ENCODE data around the gene C5orf63.

Gene C5orf63

DNA sequence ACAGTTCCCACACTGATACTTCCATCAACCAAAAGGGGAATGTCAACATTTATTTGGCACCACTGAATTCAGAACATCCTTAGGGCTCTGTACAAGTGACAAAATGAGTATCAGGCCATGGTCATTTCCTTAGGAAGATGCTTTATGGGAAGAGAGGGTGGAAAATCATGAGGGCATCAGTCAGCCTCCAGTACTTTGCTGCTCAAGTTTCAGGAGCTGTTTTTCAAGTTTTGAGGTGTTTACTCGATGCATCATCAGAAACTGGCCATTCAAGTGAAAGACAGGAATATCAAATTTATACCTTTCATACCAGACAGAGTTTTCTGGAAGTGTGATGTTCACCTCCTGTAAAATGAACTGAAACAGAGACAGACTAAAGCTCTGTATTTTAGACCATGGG, 21.7 kb downstream of the C5orf63 start:
- Mint-ChIP-seq H3K27me3 (ENCODE audit: low read depth) (no peaks in the 10 kb centered on the region), H3K27ac (no peak overlapping the region), H3K9me3 (peaks cover 7% of the 10 kb centered on the region), H3K4me3 (no peak overlapping the region), H3K4me1 (no peaks in the 10 kb centered on the region), H3K36me3 (ENCODE audit: low read depth) (no peaks in the 10 kb centered on the region)
- TF ChIP-seq CTCF (IDR thresholded peaks at IDR 0.05; ENCODE audit: unreplicated experiment in 3 of 3), result no peak

- H3K9me3 Mint-ChIP-seq, result no peaks in the 10 kb centered on the region
- H3K4me3 Mint-ChIP-seq, result no peak overlapping the region
- TF ChIP-seq CTCF (IDR thresholded peaks at IDR 0.05; ENCODE audit: unreplicated experiment in 3 of 3), result no peak
- no peaks in the 10 kb centered on the region for H3K36me3 Mint-ChIP-seq (ENCODE audit: low read depth)
- no peaks in the 10 kb centered on the region for H3K27me3 Mint-ChIP-seq (ENCODE audit: low read depth)
- H3K4me1 Mint-ChIP-seq, result no peaks in the 10 kb centered on the region
- no peak overlapping the region for H3K27ac Mint-ChIP-seq
These were observed 26.8 kb downstream of the C5orf63 start for GRCh38 chr5:127046343-127047072.

DNA sequence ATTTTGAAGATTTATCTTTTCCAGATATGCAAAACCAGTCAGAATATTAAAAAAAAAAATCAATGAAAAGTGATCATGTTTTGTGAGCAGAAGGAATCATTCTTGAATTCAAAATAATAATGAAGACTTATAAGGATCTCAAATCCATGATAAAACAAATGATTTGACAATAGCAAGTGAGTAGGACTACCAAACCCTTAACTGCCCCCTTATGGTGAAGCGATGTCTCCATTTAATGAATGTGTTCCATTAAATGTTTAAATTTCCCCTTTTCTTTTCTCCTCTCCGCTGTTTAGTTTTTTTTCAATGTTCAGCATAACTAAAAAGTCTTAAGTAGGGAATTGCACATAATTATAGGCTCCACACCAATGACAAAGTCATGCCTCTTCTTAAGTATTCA, 30.7 kb downstream of the C5orf63 start:
- no peaks in the 10 kb centered on the region for H3K36me3 Mint-ChIP-seq (ENCODE audit: low read depth)
- peaks cover 11% of the 10 kb centered on the region for H3K4me1 Mint-ChIP-seq
- H3K27ac Mint-ChIP-seq, result no peak overlapping the region
- H3K4me3 Mint-ChIP-seq, result no peak overlapping the region
- no peaks in the 10 kb centered on the region for H3K9me3 Mint-ChIP-seq
- peaks cover 3% of the 10 kb centered on the region for H3K27me3 Mint-ChIP-seq (ENCODE audit: low read depth)
- TF ChIP-seq CTCF (IDR thresholded peaks at IDR 0.05; ENCODE audit: unreplicated experiment in 3 of 3), result peak in 2 of 3 experiments; percentile 14 to 33

DNA sequence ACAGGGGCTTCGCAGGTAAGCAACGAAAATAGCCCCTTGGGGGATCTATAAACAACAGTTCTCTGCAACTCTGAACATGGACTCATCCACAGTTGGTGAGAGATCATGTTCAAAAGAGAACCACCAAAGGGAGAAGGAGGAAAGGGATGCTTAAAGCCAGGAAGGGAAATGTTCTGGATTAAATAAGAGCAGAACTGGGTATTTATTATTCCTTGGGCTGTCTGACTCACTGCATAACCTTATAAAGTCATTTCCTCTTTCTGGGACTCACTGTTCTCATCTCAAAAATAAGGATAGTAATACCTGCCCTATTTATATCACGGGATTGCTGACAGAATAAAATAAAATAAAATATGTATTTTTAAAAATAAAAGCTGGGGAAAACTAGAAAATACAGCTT, 31.7 kb downstream of the C5orf63 start:
- H3K4me3 Mint-ChIP-seq, result no peak overlapping the region
- H3K27ac Mint-ChIP-seq, result no peak overlapping the region
- no peaks in the 10 kb centered on the region for H3K9me3 Mint-ChIP-seq
- H3K36me3 Mint-ChIP-seq (ENCODE audit: low read depth), result no peaks in the 10 kb centered on the region
- H3K27me3 Mint-ChIP-seq (ENCODE audit: low read depth), result peaks cover 3% of the 10 kb centered on the region
- TF ChIP-seq CTCF (IDR thresholded peaks at IDR 0.05; ENCODE audit: unreplicated experiment in 3 of 3), result no peak
- H3K4me1 Mint-ChIP-seq, result peaks cover 11% of the 10 kb centered on the region

GRCh38 chr5:127040796-127041520, 32.3 kb downstream of the C5orf63 start:
- Mint-ChIP-seq H3K36me3 (ENCODE audit: low read depth) (no peaks in the 10 kb centered on the region), H3K4me3 (no peak overlapping the region), H3K9me3 (no peaks in the 10 kb centered on the region), H3K4me1 (peaks cover 11% of the 10 kb centered on the region), H3K27ac (no peak overlapping the region), H3K27me3 (ENCODE audit: low read depth) (peaks cover 3% of the 10 kb centered on the region)
- no peak for TF ChIP-seq CTCF (IDR thresholded peaks at IDR 0.05; ENCODE audit: unreplicated experiment in 3 of 3)

All from nephron (organoid).